GM19023 (cell line): ENCODE measurements around the gene BCDIN3D.
"Not testable (repeated sequence)": the region's sequence is repeated elsewhere in the genome, so short reads cannot be mapped to it uniquely, and the experiment has no call there.

ENCODE experiments used
- ATAC-seq: cut with Tn5 transposase; IDR thresholded peaks from one replicate; pipeline ENCODE4 v1.9.1; 2021; ENCODE audit warnings: mild to moderate bottlenecking, moderate library complexity; ENCODE audit not compliant: unreplicated experiment

BCDIN3D gene

DNA sequence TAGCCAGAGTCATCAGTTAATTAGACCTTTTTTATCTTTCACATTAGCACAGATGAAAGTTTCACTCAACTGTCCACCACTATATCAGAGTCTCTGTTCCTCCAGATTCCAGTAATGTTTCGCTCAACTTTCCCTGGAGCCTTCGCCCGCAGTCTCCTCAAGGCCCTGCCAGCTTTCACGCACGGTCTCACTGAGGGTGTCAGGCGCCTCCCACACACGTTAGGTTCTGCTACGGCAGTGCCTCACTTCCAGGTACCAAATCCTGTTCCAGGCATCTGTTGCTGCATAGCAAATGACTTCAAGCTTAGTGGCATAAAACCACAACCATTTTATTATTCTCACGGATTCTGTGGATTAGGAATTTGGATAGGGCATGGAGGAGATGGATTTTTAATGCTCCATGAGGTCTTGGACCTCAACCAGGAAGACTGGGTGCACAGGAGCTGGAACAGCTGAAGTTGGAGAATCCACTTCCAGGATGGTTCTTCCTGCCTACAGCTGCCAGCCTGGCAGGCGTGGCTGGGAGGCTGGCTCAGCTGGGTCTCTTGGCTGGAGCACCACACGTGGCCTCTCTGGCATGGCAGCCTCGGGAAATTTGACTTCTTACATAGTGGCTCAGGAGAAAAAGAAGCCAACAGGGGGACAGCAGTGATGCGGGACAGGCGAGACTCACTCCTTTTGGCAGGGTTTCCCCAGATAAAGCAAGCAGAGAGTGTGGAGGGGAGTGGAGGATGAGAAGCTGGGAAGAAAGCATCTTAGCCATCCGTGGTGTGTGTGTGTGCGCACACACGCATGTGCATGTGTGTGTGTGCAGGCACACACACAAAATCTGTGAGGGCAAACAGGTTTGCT, 21.3 kb upstream of the BCDIN3D start:
- no peak for ATAC-seq

GRCh38 chr12:49860921-49861320, 18.0 kb upstream of the BCDIN3D start:
- ATAC-seq = not testable (repeated sequence)

GRCh38 chr12:49855890-49856289, 13.0 kb upstream of the BCDIN3D start:
- not testable (repeated sequence) for ATAC-seq

DNA sequence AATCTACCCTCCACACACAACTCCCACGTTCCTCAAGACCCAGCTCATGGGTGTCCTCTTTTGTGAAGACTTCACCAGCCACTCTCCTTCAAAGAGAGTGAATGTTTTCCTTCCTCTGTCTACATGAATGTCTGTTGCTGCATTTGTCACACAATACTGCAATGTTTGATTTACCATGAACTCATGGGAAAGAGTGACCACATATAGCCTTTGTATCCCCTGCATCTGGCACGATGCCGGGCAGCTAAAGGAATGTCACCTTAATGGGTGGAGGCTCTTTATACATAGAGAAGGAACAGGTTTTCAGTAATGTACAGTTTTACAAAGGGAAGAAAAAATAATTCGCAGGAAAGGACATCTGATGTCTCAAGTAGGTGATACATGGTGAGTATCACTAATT, 12.1 kb upstream of the BCDIN3D start:
- ATAC-seq = no peak

DNA sequence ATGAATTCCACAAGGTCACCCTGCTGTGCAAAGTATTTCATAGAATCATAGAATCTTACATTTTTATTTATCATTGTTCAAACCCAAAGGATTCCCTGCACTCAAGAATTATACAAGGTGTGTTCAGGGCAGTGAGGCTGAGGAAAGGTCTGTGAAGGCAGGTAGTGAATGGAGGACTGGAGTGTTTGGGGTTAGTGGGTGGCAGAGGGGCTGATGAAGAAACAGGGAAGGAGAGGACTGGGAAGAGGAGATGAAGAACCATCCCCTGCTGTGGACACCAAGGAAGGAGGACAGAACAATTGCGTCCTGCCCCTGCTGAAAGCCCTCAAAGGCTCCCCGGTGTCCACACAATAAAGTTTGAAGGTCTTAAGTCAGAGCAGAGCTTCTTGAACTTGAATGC, 10.8 kb upstream of the BCDIN3D start:
- no peak for ATAC-seq

- no peak for ATAC-seq
These were observed 4.3 kb upstream of the BCDIN3D start for GRCh38 chr12:49847161-49847560.

DNA sequence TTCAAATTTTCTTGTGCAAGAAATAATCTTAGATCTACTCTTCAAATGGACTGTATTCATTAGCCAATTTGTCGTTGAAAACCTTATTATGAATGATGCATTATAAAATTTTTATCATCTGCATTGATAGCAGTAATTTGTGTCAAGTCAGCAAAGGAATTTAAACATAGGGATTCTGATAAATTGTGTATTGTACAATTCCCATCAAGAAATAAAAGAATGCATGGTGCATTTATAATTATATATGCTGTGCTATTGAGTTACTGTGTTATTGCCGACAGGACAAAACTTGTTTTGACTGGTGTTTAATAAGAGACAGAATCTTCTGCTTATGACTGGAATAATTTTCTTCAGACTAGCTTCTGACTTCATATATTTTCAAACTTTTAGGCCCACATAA, 3.1 kb upstream of the BCDIN3D start:
- ATAC-seq = no peak

DNA sequence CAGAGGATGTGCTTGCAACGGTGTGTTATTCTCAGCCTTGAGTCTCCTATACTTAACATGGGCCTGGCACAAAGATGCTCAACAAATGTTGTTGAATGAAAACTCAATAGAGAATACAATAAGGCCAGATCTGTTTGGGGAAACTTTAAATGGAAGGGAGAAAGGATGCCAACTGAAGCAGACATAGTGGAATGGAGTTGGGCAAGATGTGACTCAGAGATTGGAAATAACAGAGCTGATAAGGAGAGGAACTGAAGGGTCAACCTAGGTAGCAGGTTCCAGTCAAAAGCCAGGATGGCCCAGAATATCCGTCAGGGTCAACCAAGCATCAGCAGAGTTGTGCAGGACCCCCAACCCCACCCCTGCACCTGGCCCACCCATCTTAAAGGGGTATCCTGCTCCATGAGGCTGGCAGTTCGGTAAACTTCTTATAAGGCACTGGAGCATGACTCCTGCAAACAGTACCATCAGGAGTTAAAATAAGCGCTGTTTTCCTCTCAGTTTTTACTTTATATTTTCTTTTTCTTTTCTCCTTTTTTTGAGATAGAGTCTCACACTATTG, 1.1 kb upstream of the BCDIN3D start:
- ATAC-seq = no peak

- no peak for ATAC-seq
These were observed 505 bp upstream of the BCDIN3D start for GRCh38 chr12:49843411-49843810.

- no peak for ATAC-seq
These were observed 3.8 kb downstream of the BCDIN3D start for GRCh38 chr12:49838973-49839633.

DNA sequence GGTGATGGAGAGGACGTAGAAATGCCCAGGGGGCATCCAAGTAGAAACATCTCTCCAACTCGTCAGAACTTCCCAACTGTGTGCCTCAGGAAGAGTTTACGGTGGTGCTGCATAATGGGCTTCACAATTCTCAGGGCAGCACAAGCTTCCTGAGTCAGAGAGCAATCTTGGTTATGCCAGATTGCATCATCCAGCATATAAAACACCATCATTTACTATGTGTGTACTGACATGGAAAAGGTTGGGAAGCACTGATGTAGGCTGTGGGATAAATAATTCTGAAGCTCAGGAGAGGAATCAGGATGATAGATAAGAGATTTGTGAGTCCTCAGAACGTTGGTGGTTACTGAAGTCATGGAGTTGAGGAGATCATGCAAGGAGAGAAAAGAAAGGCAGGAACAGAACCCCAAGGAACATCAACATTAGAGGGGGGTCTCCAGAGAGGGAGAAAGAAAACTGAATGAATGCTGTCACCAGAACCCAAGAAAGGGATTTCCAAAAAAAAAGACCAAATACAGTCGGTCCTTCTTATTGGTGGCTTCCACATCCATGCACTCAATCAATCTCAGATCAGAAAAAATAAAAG, 10.0 kb downstream of the BCDIN3D start:
- ATAC-seq = no peak

DNA sequence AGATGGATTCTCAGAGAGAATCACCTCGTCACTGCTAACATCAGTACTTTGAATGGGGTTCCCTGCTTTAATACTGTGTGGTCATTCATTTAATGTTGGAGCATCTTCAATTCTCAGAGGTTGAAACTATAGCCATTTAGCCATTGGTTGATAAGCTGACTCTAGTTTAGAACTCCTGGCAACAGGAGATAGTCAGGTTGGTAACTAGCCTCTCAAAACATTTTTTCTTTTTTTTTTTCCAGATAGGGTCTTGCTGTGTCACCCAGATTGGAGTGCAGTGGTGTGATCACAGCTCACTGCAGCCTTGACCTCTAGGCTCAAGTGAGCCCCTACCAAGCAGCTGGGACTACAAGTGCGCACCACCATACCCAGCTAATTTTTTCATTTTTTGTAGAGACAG, 11.2 kb downstream of the BCDIN3D start:
- no peak for ATAC-seq

DNA sequence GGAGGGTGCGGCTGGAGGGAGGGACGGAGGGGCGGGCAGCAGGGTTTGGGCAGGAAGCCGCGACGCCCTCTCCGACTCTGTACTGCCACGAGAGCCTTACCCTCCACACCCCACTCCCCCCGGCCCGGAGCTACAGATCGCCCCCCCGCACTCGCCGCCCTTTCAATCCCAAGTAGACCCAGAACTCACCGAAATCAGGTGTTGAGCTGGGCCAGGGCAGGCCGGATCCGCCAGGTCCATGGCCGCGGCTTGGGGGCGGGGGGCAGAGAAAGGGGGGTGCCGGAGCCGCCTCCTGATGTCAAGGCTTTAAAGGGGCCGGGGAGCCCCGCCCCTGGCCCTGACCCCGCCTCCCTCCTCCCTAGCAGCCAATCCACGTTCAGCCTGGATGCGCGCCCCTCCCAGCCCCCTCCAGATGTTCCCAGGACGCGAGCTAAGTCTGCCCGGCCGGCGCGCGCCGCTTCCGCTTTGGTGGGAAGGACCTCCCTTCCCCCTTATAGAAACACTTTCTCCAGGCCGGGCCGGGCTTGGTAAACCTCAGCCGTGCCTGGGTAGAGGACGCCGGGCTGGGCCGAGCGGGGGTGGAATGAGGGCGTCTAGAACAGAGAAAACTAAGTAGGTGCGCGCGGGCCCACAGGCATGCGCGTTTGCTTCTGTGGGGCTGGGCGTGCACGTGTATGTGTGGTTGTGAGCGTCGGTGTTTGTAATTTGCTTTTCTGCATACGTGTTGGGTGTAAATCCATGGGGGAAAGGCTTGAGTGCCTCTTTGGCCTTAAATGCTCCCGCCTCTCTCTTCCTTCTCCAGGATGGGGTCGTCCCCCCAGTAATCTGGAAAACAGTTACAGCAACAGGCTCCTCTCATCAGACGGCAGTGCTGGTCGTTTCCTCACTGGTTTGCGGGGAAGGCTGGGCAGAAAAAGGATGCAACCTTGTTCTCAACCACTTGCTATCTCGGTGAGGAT, 14.5 kb downstream of the BCDIN3D start, which contains the start of gene NCKAP5L:
NCKAP5L (minus strand) TSS at position 281 of the 959 bp plus-strand sequence. CDS start 24,369 bp downstream, outside the sequence.
- peak; percentile 94 for ATAC-seq

DNA sequence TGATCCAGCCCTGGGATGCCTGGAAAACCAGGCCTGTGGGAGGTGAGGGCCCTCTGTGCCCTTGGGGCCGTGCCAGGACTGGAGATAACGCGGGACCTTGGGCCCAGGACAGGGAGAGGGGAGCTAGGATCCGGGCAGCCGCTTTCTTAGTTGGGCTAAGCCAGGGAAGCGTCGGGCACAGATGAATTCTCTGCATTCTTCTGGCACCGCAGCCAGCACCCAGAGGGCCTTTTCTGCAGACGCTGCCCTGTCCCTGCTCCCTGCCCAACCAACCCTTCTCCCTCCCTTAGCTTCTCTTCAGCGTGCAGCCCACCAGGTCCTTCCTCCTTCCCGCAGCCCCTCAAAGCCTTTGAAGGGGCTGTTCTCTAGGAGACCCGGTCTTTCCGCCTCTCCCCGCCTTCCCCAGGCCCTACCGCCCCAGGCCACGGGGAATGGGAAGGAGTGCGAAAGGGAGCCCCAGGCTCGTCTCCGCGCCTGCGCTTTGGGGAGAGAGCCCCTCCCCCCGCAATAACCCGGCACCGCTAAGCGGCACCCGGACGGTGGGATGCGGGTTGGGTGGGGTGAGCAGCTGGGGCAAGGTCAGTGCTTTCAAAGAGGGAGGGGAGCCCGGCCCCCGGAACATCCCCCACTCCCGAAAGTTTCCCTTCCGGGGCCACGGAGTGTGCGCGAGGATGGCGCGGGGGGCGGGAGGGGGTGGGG, 15.4 kb downstream of the BCDIN3D start:
- peak; percentile 26 for ATAC-seq

DNA sequence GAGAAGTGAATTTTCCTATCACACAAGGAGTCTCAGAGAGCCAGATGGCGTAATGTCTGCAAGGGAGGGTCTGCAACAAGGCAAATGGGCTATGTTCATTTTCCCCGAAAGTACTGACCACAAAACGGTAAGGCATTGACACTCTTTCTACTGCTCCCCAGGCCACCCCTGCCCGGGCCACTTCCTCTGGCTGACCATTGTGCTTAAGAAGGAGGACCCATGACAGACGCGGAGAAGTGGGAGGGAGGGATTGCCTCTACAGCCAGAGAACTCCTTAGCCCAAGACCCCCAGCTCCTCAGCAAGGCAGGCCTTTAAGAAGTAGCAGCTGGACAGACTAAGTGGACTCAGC, 15.9 kb downstream of the BCDIN3D start:
- no peak for ATAC-seq

- ATAC-seq = no peak
These were observed 16.9 kb downstream of the BCDIN3D start for GRCh38 chr12:49825971-49826421.

DNA sequence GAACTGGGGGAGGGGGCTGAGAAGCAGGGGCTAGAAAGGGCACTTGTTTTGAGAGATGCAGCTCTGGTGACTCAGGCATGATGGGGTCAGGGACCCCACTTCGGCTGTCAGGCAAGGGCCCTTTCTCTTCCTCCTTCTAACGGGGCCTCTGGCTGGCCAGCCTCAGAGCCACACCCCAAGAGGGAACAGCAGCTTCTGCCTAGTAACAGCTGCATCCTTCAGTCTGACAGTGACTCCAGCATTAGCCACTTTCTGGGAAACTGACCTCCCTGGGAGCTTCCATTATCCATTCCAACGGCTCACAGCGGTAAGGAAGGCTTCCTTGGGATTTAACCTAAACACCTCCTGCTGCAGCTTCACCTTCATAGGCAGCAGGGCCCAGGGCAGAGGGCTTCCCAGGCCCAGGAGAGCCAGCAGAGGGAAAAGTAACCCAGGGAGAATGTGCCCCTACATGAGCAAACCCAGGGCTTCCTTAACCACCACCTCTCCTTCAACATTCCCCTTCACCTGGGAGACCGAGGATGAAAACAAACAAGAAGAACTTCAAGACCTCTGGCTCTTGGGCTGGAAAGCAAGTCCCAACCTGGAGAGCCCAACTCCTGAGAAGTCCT, 17.4 kb downstream of the BCDIN3D start:
- no peak for ATAC-seq

- no peak for ATAC-seq
These were observed 18.0 kb downstream of the BCDIN3D start for GRCh38 chr12:49824895-49825294.

DNA sequence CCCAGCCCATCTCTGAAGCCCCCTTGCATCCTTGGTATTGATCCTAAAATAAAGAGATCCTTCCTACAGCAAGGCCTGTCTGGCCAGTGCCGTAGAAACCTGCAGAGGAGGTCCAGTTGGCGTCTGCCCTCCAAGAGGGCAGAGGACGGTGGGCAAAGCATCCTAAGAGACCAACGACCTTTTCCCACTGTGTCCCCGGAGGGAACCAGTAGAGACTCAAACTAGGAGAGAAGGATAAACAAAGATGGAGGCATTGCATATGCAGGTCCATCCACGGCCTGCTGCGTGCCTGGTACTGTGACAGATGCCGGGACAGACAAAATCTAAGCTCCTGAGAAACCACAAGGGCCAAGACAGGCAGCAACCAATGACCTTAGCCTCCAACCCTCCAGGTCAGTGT, 18.5 kb downstream of the BCDIN3D start:
- ATAC-seq = no peak
